HepG2 (cell line): Measurements from ENCODE around the gene LOC128125822.
A peak's percentile ranks its signal among the peaks of the same experiment; 100 is the strongest.

Source experiments
- CTCF ChIP-seq: sonication (generic); formaldehyde crosslinking; IDR thresholded peaks from 2 replicates; pipeline ENCODE4 v1.5.0; 2020; ENCODE audit warnings: mild to moderate bottlenecking, missing genetic modification reagents, moderate library complexity
- FOXC1 ChIP-seq: sonication (generic); formaldehyde crosslinking; IDR thresholded peaks from 2 replicates; pipeline ENCODE4 v1.8.0; 2022; ENCODE audit warnings: mild to moderate bottlenecking, missing genetic modification reagents, borderline replicate concordance
- GATAD2A ChIP-seq: IDR thresholded peaks from 2 replicates; pipeline ENCODE4 v1.6.1; 2016
- IRF2 ChIP-seq: IDR thresholded peaks from 2 replicates; pipeline ENCODE4 v1.6.1; 2018; ENCODE audit warnings: missing genetic modification reagents, missing compliant biosample characterization
- POGK ChIP-seq: sonication (generic); formaldehyde crosslinking; conservative IDR thresholded peaks from 2 replicates; pipeline ENCODE4 v1.8.0; 2022; ENCODE audit warnings: mild to moderate bottlenecking, moderate library complexity, missing genetic modification reagents
- POLR2AphosphoS5 ChIP-seq: IDR thresholded peaks from 2 replicates; pipeline ENCODE4 v1.6.1; 2012; ENCODE audit warnings: low read depth, low read length
- SMC3 ChIP-seq: IDR thresholded peaks from 2 replicates; pipeline ENCODE4 v1.6.1; 2011; ENCODE audit warnings: low read length, improper control_type of control experiment
- SNAPC4 ChIP-seq: sonication (generic); formaldehyde crosslinking; IDR thresholded peaks from 2 replicates; pipeline ENCODE4 v1.4.0; 2020; ENCODE audit warnings: mild to moderate bottlenecking, missing genetic modification reagents
- SYNCRIP ChIP-seq: fragments of 200-400 bp; formaldehyde crosslinking; IDR thresholded peaks from 2 replicates; pipeline ENCODE4 v1.6.1; 2018; ENCODE audit warnings: mild to moderate bottlenecking, low read depth, low read length; ENCODE audit not compliant: insufficient read depth
- TAF1 ChIP-seq: sonication (generic); formaldehyde crosslinking; IDR thresholded peaks from 2 replicates; pipeline ENCODE4 v1.4.0; 2020; ENCODE audit warnings: missing genetic modification reagents
- TFDP2 ChIP-seq: sonication (generic); formaldehyde crosslinking; IDR thresholded peaks from 2 replicates; pipeline ENCODE4 v1.4.0; 2020; ENCODE audit warnings: missing genetic modification reagents
- ZNF124 ChIP-seq: sonication (generic); formaldehyde crosslinking; IDR thresholded peaks from 2 replicates; pipeline ENCODE4 v1.4.0; 2020; ENCODE audit warnings: missing genetic modification reagents
- ZNF253 ChIP-seq: sonication (generic); formaldehyde crosslinking; IDR thresholded peaks from 2 replicates; pipeline ENCODE4 v1.8.0; 2022; ENCODE audit warnings: mild to moderate bottlenecking, missing genetic modification reagents, borderline replicate concordance
- ZNF577 ChIP-seq: sonication (generic); formaldehyde crosslinking; IDR thresholded peaks from 2 replicates; pipeline ENCODE4 v1.4.0; 2020; ENCODE audit warnings: mild to moderate bottlenecking, low read depth, missing genetic modification reagents, borderline replicate concordance
- ZNF598 ChIP-seq: sonication (generic); formaldehyde crosslinking; IDR thresholded peaks from 2 replicates; pipeline ENCODE4 v1.5.1; 2020; ENCODE audit warnings: mild to moderate bottlenecking, missing genetic modification reagents, borderline replicate concordance
- ZNF672 ChIP-seq: sonication (generic); formaldehyde crosslinking; IDR thresholded peaks from 2 replicates; pipeline ENCODE4 v1.8.1; 2022; ENCODE audit warnings: missing genetic modification reagents
- ZNF691 ChIP-seq: sonication (generic); formaldehyde crosslinking; IDR thresholded peaks from 2 replicates; pipeline ENCODE4 v1.4.0; 2020; ENCODE audit warnings: missing genetic modification reagents, low read depth, mild to moderate bottlenecking, borderline replicate concordance

The LOC128125822 gene

GRCh38 chr6:63560801-63561287, 11.4 kb upstream of the LOC128125822 start (continued):
- no peak for TF ChIP-seq POGK
- no peak for TF ChIP-seq ZNF598
- no peak for TF ChIP-seq ZNF124 (CRISPR knock-in tag)
- TF ChIP-seq CTCF (CRISPR knock-in tag) = no peak
- 0 out of 2 replicates have a peak, but pooled peaks have one; percentile 28 for TF ChIP-seq SNAPC4
- no peak for TF ChIP-seq IRF2 (CRISPR knock-in tag)
- TF ChIP-seq SYNCRIP = no peak
- peak; percentile 2; the same call in 1 of the 2 replicates for TF ChIP-seq SMC3
- TF ChIP-seq ZNF253 = no peak
- no peak for TF ChIP-seq ZNF672 (CRISPR knock-in tag)
- TF ChIP-seq FOXC1 (CRISPR knock-in tag) = no peak
- no peak for TF ChIP-seq TFDP2
- TF ChIP-seq ZNF577 (CRISPR knock-in tag) = no peak
- TF ChIP-seq ZNF691 (CRISPR knock-in tag) = no peak
- no peak for TF ChIP-seq POLR2AphosphoS5
- TF ChIP-seq GATAD2A (CRISPR knock-in tag) = peak; percentile 70
- TF ChIP-seq TAF1 (CRISPR knock-in tag) = no peak
